KMS-11 (cell line): ENCODE results near the gene TFG.

Source experiments
- H2AFZ ChIP-seq: fragments of 200-600 bp; sonication (generic); 2 replicates; pipeline ENCODE4 v1.6.1; 2016; ENCODE audit warnings: antibody characterized with exemption, mixed run types, low read depth
- H3K27ac ChIP-seq: fragments of 200-600 bp; sonication (generic); 2 replicates; pipeline ENCODE4 v1.6.1; 2016; ENCODE audit warnings: mild to moderate bottlenecking, mixed run types
- H3K27me3 ChIP-seq: fragments of 200-600 bp; sonication (generic); 2 replicates; pipeline ENCODE4 v1.6.1; 2017; ENCODE audit warnings: mild to moderate bottlenecking, low read depth, mixed run types, moderate library complexity; ENCODE audit not compliant: insufficient read depth
- H3K36me3 ChIP-seq: fragments of 200-600 bp; sonication (generic); 2 replicates; pipeline ENCODE4 v1.6.1; 2017; ENCODE audit warnings: mild to moderate bottlenecking, mixed run types; ENCODE audit not compliant: insufficient read depth
- H3K4me1 ChIP-seq: fragments of 200-600 bp; sonication (generic); 2 replicates; pipeline ENCODE4 v1.6.1; 2016; ENCODE audit warnings: mild to moderate bottlenecking, low read depth, mixed run types; ENCODE audit not compliant: poor library complexity, severe bottlenecking
- H3K4me2 ChIP-seq: fragments of 200-600 bp; sonication (generic); 2 replicates; pipeline ENCODE4 v1.7.0; 2016; ENCODE audit warnings: mild to moderate bottlenecking, mixed run types
- H3K4me3 ChIP-seq: fragments of 200-600 bp; sonication (generic); IDR thresholded peaks from 2 replicates; pipeline ENCODE4 v1.6.1; 2017; ENCODE audit warnings: low read depth, low read length, mixed read lengths; ENCODE audit not compliant: insufficient read depth
- H3K79me2 ChIP-seq: fragments of 200-600 bp; sonication (generic); 2 replicates; pipeline ENCODE4 v1.6.1; 2016; ENCODE audit warnings: low read depth, mixed run types; ENCODE audit not compliant: insufficient read depth
- H3K9ac ChIP-seq: fragments of 200-600 bp; sonication (generic); 2 replicates; pipeline ENCODE4 v1.6.1; 2016; ENCODE audit warnings: mild to moderate bottlenecking, mixed run types
- H4K20me1 ChIP-seq: fragments of 200-600 bp; sonication (generic); 2 replicates; pipeline ENCODE4 v1.6.1; 2016; ENCODE audit warnings: mild to moderate bottlenecking, mixed run types; ENCODE audit not compliant: insufficient read depth
- TF ChIP-seq, protein P1 (sequence below): fragments of 200-600 bp; sonication (generic); conservative IDR thresholded peaks from 2 replicates; pipeline ENCODE4 v1.6.1; 2017; ENCODE audit warnings: low read depth, mild to moderate bottlenecking, antibody characterized with exemption, low read length, moderate library complexity, mixed read lengths

TFG gene

DNA sequence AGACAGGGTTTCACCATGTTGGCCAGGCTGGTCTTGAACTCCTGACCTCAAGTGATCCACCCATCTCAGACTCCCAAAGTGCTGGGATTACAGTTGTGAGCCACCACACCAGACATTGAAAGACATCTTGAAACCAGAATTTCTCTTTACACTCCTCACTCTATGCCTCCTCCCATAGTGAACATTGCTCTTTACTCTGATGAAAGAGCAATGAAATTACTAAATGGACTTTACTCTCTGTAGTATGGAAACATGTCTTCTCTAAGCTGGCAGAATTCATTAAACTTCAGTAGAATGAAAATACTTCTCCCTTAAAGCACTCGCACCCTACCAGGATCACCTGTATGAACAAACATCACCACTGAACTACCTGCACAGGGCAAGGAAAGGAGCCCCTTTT is 27.8 kb upstream of the TFG start:
- H2AFZ ChIP-seq = no peak overlapping the region
- H3K79me2 ChIP-seq = no peaks in the 10 kb centered on the region
- H3K4me3 ChIP-seq = no peak overlapping the region
- no peak overlapping the region for H3K4me2 ChIP-seq
- no peak overlapping the region for H3K27ac ChIP-seq
- TF ChIP-seq, protein P1, sequence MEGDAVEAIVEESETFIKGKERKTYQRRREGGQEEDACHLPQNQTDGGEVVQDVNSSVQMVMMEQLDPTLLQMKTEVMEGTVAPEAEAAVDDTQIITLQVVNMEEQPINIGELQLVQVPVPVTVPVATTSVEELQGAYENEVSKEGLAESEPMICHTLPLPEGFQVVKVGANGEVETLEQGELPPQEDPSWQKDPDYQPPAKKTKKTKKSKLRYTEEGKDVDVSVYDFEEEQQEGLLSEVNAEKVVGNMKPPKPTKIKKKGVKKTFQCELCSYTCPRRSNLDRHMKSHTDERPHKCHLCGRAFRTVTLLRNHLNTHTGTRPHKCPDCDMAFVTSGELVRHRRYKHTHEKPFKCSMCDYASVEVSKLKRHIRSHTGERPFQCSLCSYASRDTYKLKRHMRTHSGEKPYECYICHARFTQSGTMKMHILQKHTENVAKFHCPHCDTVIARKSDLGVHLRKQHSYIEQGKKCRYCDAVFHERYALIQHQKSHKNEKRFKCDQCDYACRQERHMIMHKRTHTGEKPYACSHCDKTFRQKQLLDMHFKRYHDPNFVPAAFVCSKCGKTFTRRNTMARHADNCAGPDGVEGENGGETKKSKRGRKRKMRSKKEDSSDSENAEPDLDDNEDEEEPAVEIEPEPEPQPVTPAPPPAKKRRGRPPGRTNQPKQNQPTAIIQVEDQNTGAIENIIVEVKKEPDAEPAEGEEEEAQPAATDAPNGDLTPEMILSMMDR = no peak
- no peaks in the 10 kb centered on the region for H3K36me3 ChIP-seq
- H3K27me3 ChIP-seq = no peaks in the 10 kb centered on the region
- H4K20me1 ChIP-seq = no peaks in the 10 kb centered on the region
- H3K4me1 ChIP-seq = no peaks in the 10 kb centered on the region
- no peak overlapping the region for H3K9ac ChIP-seq

DNA sequence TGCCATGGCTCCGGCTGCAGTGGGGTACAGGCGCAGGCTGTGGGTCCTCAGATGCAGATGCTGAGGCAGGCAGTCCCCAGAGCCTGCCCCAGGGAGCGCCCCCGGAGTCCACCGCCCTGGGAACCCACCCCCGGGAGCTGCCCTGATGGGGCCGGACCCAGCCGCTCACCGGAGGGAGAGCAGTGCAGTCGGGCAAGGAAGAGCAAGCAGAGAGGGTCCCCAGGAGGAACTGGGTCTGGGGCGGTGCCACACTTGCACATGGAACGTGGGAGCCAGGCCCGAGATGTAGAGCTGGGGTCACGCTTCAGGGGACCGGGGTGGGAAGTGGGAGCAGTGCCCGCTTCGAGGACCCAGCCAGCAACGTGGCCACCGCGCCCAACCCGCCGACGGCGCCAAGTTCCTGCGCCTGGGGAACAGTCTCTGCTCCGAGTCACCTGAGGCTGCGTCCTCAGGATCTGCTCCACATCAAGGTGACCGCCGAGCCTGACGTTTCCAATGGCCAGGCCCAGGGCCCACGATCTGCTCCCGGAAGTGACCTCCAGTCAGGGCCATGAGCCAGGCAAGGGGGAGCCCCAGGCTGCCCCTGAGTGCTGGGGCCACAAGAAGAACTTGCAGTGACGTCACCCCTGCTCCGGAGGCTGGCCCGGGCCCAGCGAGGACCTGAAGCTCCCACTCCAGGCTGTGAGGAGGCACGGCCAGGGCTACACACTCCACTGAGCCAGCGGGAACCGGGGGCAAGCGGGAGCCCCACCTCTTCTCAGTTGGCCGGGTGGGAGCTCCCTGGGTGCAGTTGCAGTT is 27.0 kb upstream of the TFG start:
- Histone ChIP-seq H3K36me3 (no peaks in the 10 kb centered on the region), H3K79me2 (no peaks in the 10 kb centered on the region), H3K27ac (no peak overlapping the region)

GRCh38 chr3:100682854-100683760 is 26.2 kb upstream of the TFG start:
- H3K4me1 ChIP-seq = no peaks in the 10 kb centered on the region

More for the DNA sequence above, 27.0 kb upstream of the TFG start:
- Histone ChIP-seq H3K4me3 (no peak overlapping the region), H3K4me2 (no peak overlapping the region), H4K20me1 (no peaks in the 10 kb centered on the region), H2AFZ (no peak overlapping the region), H3K27me3 (no peaks in the 10 kb centered on the region), H3K4me1 (no peaks in the 10 kb centered on the region), H3K9ac (no peak overlapping the region)
- TF ChIP-seq, protein P1 = no peak

DNA sequence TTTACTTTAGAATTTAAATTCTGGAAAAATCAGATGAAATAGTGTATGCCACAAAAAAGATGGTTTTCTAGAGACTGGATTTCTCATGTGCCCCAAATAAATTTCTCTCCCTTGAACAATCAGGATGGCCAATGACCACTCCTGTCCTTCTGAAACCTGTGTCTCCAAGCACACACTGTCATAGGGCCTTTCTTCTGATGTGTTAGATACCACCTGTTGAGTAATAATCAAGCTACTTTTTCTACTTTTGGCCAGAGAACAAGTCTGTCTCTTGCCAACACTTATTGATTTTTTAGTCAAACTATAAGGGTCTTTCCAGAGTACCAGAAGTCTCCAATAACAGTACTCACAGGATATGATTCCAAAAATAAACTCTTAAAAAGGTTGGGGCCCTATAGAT is 16.1 kb upstream of the TFG start:
- H3K4me2 ChIP-seq = no peak overlapping the region
- H3K27me3 ChIP-seq = no peaks in the 10 kb centered on the region
- TF ChIP-seq, protein P1 = no peak
- H3K36me3 ChIP-seq = no peaks in the 10 kb centered on the region
- H2AFZ ChIP-seq = no peak overlapping the region
- H3K9ac ChIP-seq = no peak overlapping the region
- no peak overlapping the region for H3K4me3 ChIP-seq
- no peaks in the 10 kb centered on the region for H4K20me1 ChIP-seq
- H3K4me1 ChIP-seq = no peaks in the 10 kb centered on the region
- no peak overlapping the region for H3K27ac ChIP-seq
- no peaks in the 10 kb centered on the region for H3K79me2 ChIP-seq

More at GRCh38 chr3:100682854-100683760, 26.2 kb upstream of the TFG start:
- Histone ChIP-seq H3K36me3 (no peaks in the 10 kb centered on the region), H4K20me1 (no peaks in the 10 kb centered on the region), H3K4me3 (no peak overlapping the region), H3K4me2 (no peak overlapping the region), H3K27ac (no peak overlapping the region), H3K9ac (no peak overlapping the region), H3K27me3 (no peaks in the 10 kb centered on the region), H2AFZ (no peak overlapping the region), H3K79me2 (no peaks in the 10 kb centered on the region)
- TF ChIP-seq, protein P1 = no peak
